PC-3 (cell line): Measurements from ENCODE around the gene ABCC9.

Experiments used
- EZH2 ChIP-seq: fragments of 300-600 bp; sonication (generic); IDR thresholded peaks from one replicate; pipeline ENCODE4 v1.6.1; 2017; ENCODE audit warnings: antibody characterized with exemption, mild to moderate bottlenecking, low read length; ENCODE audit not compliant: unreplicated experiment
- EZH2phosphoT487 ChIP-seq: fragments of 300-600 bp; sonication (generic); IDR thresholded peaks from 2 replicates; pipeline ENCODE4 v1.6.1; 2018; ENCODE audit warnings: mild to moderate bottlenecking, antibody characterized with exemption, low read length, borderline replicate concordance
- TF ChIP-seq, protein P1 (sequence below): fragments of 300-600 bp; sonication (generic); conservative IDR thresholded peaks from 2 replicates; pipeline ENCODE4 v1.5.1; 2017; ENCODE audit warnings: antibody characterized with exemption, low read depth, mild to moderate bottlenecking, low read length

GRCh38 chr12:21814814-21815213 lies 126.4 kb downstream of the ABCC9 start:
- TF ChIP-seq, protein P1, sequence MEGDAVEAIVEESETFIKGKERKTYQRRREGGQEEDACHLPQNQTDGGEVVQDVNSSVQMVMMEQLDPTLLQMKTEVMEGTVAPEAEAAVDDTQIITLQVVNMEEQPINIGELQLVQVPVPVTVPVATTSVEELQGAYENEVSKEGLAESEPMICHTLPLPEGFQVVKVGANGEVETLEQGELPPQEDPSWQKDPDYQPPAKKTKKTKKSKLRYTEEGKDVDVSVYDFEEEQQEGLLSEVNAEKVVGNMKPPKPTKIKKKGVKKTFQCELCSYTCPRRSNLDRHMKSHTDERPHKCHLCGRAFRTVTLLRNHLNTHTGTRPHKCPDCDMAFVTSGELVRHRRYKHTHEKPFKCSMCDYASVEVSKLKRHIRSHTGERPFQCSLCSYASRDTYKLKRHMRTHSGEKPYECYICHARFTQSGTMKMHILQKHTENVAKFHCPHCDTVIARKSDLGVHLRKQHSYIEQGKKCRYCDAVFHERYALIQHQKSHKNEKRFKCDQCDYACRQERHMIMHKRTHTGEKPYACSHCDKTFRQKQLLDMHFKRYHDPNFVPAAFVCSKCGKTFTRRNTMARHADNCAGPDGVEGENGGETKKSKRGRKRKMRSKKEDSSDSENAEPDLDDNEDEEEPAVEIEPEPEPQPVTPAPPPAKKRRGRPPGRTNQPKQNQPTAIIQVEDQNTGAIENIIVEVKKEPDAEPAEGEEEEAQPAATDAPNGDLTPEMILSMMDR, result no peak
- TF ChIP-seq EZH2, result no peak
- TF ChIP-seq EZH2phosphoT487, result no peak
